Uterus (tissue), 4 donors: ENCODE measurements around the gene RNF112. TPM values are rescaled to one million over a fixed set of nuclear protein-coding genes. Genes with fewer than 3 reads are reported as not detected.

ENCODE experiments used
- DNase-seq, 2 donors: peaks; one replicate each; pipeline ENCODE4 v3.0.0-alpha.2; 2019 to 2020
- H3K27ac ChIP-seq, 2 donors: fragments of 200-600 bp; sonication (generic); 1 replicate in 1 of 2; 2 replicates in 1 of 2; pipeline ENCODE4 v1.5.1; 2016 to 2018
- H3K27me3 ChIP-seq, 2 donors: fragments of 200-600 bp; sonication (generic); one replicate each; pipeline ENCODE4 v1.5.1; 2018 to 2019; ENCODE audit warnings: control low read depth in 1 of 2
- H3K36me3 ChIP-seq, 2 donors: fragments of 200-600 bp; sonication (generic); one replicate each; pipeline ENCODE4 v1.5.1; 2019; ENCODE audit warnings: control low read depth in 1 of 2
- H3K4me1 ChIP-seq, 2 donors: fragments of 200-600 bp; sonication (generic); one replicate each; pipeline ENCODE4 v1.5.1; 2018 to 2019; ENCODE audit warnings: control low read depth in 1 of 2
- H3K4me3 ChIP-seq, 2 donors: fragments of 200-600 bp; sonication (generic); 1 replicate in 1 of 2; 2 replicates in 1 of 2; pipeline ENCODE4 v1.5.1; 2018 to 2019; ENCODE audit warnings: mild to moderate bottlenecking in 1 of 2
- H3K9me3 ChIP-seq, 2 donors: fragments of 200-600 bp; sonication (generic); one replicate each; pipeline ENCODE4 v1.5.1; 2019; ENCODE audit warnings: control low read depth in 1 of 2
- CTCF ChIP-seq, 4 experiments: fragments of 200-600 bp in 2 of 4; fragments of 450-650 bp in 2 of 4; sonication (generic) in 2 of 4; IDR thresholded peaks; one replicate each; pipeline ENCODE4 v1.5.1; 2016 to 2019; ENCODE audit warnings: antibody characterized with exemption in 4 of 4, mild to moderate bottlenecking in 2 of 4, moderate library complexity in 1 of 4
- POLR2A ChIP-seq, 2 donors: fragments of 450-650 bp; IDR thresholded peaks; one replicate each; pipeline ENCODE4 v1.6.1; 2016; ENCODE audit warnings: antibody characterized with exemption in 2 of 2, mild to moderate bottlenecking in 1 of 2, moderate library complexity in 1 of 2
- intact Hi-C: fragments of 100-400 bp; cut with DNase I; formaldehyde crosslinking; loops from one replicate; pipeline ENCODE4 v1.15.1; 2023; ENCODE audit warnings: low total_unique reads
- total RNA-seq, 4 donors: library from RNA; depleted of rRNA in 3 of 4; stranded (reverse); fragments of >200 nt in 3 of 4; gene quantifications; one replicate each; pipeline versions ENCODE4 v1.1.0 to v1.2.4, GENCODE V29; 2014 to 2023
- donor health status: DM: yes; HTN: yes; CAD: no.

RNF112 gene
- total RNA-seq = 10 to 100 TPM in 1 of 4 donors, 1 to 10 TPM in 2, under 1 TPM in 1; 0.88 to 14.7 (median 3.7) TPM

- Histone ChIP-seq H3K4me1 (peaks cover 0 to 2% of the 10 kb centered on the region in 2 donors), H3K4me3 (no peak within 1 kb of the TSS), H3K36me3 (no peaks in the 10 kb centered on the region), H3K27ac (no peak within 1 kb of the TSS), H3K9me3 (no peaks in the 10 kb centered on the region), H3K27me3 (no peaks in the 10 kb centered on the region)
- DNase-seq = peak in 1 of 2 donors; percentile 41
- intact Hi-C loops = no loop called here
- peak in 2 of 4 experiments; percentile 15 to 42 for TF ChIP-seq CTCF (IDR thresholded peaks at IDR 0.05)
- TF ChIP-seq POLR2A (IDR thresholded peaks at IDR 0.05) = no peak
Measured at GRCh38 chr17:19410875-19411620, at the start of gene RNF112. RNF112 (plus strand) TSS chr17:19411232; CDS start chr17:19411409, 177 bp downstream.

DNA sequence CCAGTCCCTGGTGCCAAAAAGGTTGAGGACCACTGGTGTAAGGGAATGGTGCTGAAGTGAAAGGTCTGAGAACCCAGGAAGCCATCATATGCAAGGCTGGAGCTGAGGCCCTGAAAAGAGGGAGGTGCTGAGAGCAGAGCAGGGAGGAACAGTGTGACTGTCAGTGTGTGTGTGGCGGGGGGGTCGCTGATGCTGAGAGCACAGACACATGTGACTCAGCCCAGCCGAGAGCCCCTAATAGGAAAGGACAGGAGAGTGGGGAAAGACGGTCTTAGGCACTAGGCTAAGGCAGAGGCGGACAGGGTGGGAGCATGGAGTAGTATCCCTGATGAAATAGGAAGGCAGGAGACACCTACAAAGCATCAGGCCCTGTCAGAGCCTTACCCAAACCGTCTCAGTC is 49.7 kb upstream of the RNF112 start:
- DNase-seq = no peak
- intact Hi-C loops = no loop called here
- Histone ChIP-seq H3K4me3 (no peak overlapping the region), H3K36me3 (no peaks in the 10 kb centered on the region), H3K9me3 (no peaks in the 10 kb centered on the region), H3K27me3 (no peaks in the 10 kb centered on the region), H3K27ac (peak overlapping the region in 1 of 2 donors; percentile 88), H3K4me1 (no peaks in the 10 kb centered on the region)
- TF ChIP-seq POLR2A (IDR thresholded peaks at IDR 0.05) = no peak
- no peak for TF ChIP-seq CTCF (IDR thresholded peaks at IDR 0.05)

DNA sequence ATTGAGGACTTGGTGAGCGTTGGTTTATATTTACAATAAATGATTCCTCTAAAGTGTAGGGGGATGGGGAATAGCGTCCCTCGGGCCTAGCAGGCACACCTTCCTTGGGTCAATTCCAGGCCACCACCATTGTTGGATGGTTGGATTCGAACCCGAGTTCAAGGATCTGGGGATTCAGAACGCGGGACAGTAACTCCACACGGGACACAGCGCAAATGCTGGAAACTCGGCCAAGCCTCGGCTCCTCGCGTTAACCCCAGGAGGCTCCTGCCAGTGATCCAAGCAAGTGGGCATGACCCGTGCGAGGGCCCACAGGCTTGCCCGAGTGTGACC is 49.1 kb upstream of the RNF112 start:
- no peaks in the 10 kb centered on the region for H3K27me3 ChIP-seq
- H3K9me3 ChIP-seq = no peaks in the 10 kb centered on the region
- no peak for TF ChIP-seq POLR2A (IDR thresholded peaks at IDR 0.05)
- no peak for TF ChIP-seq CTCF (IDR thresholded peaks at IDR 0.05)
- intact Hi-C loops = no loop called here
- H3K27ac ChIP-seq = peak overlapping the region; percentile 88 to 93
- no peaks in the 10 kb centered on the region for H3K36me3 ChIP-seq
- DNase-seq = no peak
- no peaks in the 10 kb centered on the region for H3K4me1 ChIP-seq
- H3K4me3 ChIP-seq = peak overlapping the region; percentile 59 to 82

GRCh38 chr17:19362277-19363113 is 48.5 kb upstream of the RNF112 start, which contains the start of gene B9D1:
B9D1 (minus strand) TSS chr17:19362723; CDS start chr17:19362569, 154 bp downstream.
- H3K9me3 ChIP-seq = no peaks in the 10 kb centered on the region
- peak; percentile 94 to 97 for DNase-seq
- H3K27ac ChIP-seq = peak within 1 kb of the TSS; percentile 88 to 93
- peak; percentile 98 to 100 (median 100) for TF ChIP-seq CTCF (IDR thresholded peaks at IDR 0.05)
- peak; percentile 30 to 58 for TF ChIP-seq POLR2A (IDR thresholded peaks at IDR 0.05)
- intact Hi-C loops = no loop called here
- no peaks in the 10 kb centered on the region for H3K27me3 ChIP-seq
- no peaks in the 10 kb centered on the region for H3K36me3 ChIP-seq
- peak within 1 kb of the TSS; percentile 59 to 82 for H3K4me3 ChIP-seq
- no peaks in the 10 kb centered on the region for H3K4me1 ChIP-seq

DNA sequence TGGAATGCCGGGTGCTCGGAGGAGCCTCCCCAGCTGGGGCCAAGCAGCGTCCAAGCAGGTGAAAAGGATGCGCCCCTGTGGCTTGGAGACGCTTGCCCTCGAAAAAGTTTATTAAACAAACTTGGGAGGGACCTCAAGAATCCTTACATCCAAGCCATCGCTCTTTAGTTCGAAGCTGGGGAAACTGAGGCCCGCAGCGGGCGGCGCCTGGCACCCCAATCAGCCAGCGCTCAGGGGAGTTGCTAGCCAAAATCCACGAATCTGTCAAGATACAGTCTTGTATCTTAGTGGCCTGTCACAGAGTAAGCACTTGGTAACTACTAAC is 48.0 kb upstream of the RNF112 start:
- Histone ChIP-seq H3K27me3 (no peaks in the 10 kb centered on the region), H3K4me1 (no peaks in the 10 kb centered on the region), H3K4me3 (peak overlapping the region; percentile 59 to 82), H3K27ac (peak overlapping the region; percentile 88 to 93), H3K9me3 (no peaks in the 10 kb centered on the region), H3K36me3 (no peaks in the 10 kb centered on the region)
- no peak for TF ChIP-seq POLR2A (IDR thresholded peaks at IDR 0.05)
- no peak for TF ChIP-seq CTCF (IDR thresholded peaks at IDR 0.05)
- DNase-seq = no peak
- intact Hi-C loops = no loop called here
